ENCODE results near the gene SLC25A3.
"Not testable (repeated sequence)": the region's sequence is repeated elsewhere in the genome, so short reads cannot be mapped to it uniquely, and the experiment has no call there.

Gene SLC25A3

DNA sequence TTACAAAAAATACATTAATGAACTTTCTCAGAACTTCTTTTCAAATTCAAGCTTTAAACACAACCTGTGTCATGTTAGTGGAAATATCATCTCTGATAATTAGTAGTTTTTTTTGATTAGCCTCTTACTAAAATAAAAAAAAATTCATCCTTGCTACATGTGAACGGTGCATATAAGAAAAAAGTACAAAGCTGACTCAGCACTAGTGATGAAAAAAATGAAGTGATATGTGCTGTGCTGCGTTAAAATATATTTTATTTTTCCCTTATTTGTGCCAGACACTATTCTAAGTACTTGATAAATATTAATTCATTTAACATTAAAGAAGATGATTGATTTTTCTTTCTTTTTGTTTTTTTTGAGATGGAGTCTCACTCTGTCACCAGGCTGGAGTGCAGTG is 43.6 kb downstream of the SLC25A3 start:
- H3K9me3 ChIP-seq (ENCODE audit: low read length), result no peaks in the 10 kb centered on the region
- H3K4me1 ChIP-seq (ENCODE audit: insufficient read depth, low read length, severe bottlenecking), result peaks cover 19% of the 10 kb centered on the region
- H3K4me2 ChIP-seq (ENCODE audit: low read length), result peak overlapping the region; percentile 41; the same call in 1 of the 2 replicates
- peak overlapping the region; percentile 64 for H3K27ac ChIP-seq (ENCODE audit: low read depth, low read length, poor library complexity, severe bottlenecking)
- H4K20me1 ChIP-seq (ENCODE audit: insufficient read depth, low read length), result no peaks in the 10 kb centered on the region
- H3K9ac ChIP-seq (ENCODE audit: low read length), result peak overlapping the region; percentile 41; the same call in 1 of the 2 replicates
- TF ChIP-seq, protein P1, sequence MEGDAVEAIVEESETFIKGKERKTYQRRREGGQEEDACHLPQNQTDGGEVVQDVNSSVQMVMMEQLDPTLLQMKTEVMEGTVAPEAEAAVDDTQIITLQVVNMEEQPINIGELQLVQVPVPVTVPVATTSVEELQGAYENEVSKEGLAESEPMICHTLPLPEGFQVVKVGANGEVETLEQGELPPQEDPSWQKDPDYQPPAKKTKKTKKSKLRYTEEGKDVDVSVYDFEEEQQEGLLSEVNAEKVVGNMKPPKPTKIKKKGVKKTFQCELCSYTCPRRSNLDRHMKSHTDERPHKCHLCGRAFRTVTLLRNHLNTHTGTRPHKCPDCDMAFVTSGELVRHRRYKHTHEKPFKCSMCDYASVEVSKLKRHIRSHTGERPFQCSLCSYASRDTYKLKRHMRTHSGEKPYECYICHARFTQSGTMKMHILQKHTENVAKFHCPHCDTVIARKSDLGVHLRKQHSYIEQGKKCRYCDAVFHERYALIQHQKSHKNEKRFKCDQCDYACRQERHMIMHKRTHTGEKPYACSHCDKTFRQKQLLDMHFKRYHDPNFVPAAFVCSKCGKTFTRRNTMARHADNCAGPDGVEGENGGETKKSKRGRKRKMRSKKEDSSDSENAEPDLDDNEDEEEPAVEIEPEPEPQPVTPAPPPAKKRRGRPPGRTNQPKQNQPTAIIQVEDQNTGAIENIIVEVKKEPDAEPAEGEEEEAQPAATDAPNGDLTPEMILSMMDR (IDR thresholded peaks at IDR 0.05; ENCODE audit: low read length), result no peak
- TF ChIP-seq EZH2 (IDR thresholded peaks at IDR 0.05; ENCODE audit: borderline replicate concordance, low read length), result no peak
- no peaks in the 10 kb centered on the region for H3F3A ChIP-seq (ENCODE audit: insufficient read depth, low read length)
- H3K4me3 ChIP-seq (ENCODE audit: low read depth, low read length, poor library complexity, severe bottlenecking), result no peak overlapping the region
- no peaks in the 10 kb centered on the region for H3K9me2 ChIP-seq (ENCODE audit: low read depth, low read length)
- H3K36me3 ChIP-seq (ENCODE audit: insufficient read depth, low read length), result peaks cover 6% of the 10 kb centered on the region; the same call in 1 of the 2 replicates
- no peaks in the 10 kb centered on the region for H3K27me3 ChIP-seq (ENCODE audit: insufficient read depth, low read length)
- H3K79me2 ChIP-seq (ENCODE audit: insufficient read depth, low read length), result peaks cover 6% of the 10 kb centered on the region; the same call in 1 of the 2 replicates
- H2AFZ ChIP-seq (ENCODE audit: low read length), result no peak overlapping the region

DNA sequence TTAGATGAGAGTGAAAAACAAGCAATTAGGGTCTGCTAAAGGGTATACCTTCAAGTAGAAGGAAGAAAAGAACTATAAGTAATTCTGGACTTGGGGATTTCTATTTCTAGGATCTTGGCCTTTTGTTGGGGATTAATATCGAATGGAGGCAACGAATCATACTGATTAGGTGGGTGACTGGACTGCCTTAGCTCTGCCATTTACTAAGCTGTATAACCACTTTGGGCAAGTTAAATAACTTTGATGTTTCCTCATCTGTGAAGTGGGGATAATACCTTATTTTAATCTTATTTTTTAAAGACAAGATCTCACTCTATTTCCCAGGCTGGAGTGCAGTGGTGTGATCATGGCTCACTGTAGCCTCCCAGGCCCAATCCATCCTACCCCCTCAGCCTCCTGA is 44.5 kb downstream of the SLC25A3 start:
- Histone ChIP-seq H3K27me3 (ENCODE audit: insufficient read depth, low read length) (no peaks in the 10 kb centered on the region), H3K9ac (ENCODE audit: low read length) (no peak overlapping the region), H4K20me1 (ENCODE audit: insufficient read depth, low read length) (no peaks in the 10 kb centered on the region), H3K9me3 (ENCODE audit: low read length) (no peaks in the 10 kb centered on the region), H3K79me2 (ENCODE audit: insufficient read depth, low read length) (peaks cover 7% of the 10 kb centered on the region), H3K4me1 (ENCODE audit: insufficient read depth, low read length, severe bottlenecking) (peaks cover 27% of the 10 kb centered on the region), H3K36me3 (ENCODE audit: insufficient read depth, low read length) (peaks cover 2% of the 10 kb centered on the region; the same call in 1 of the 2 replicates), H3K4me2 (ENCODE audit: low read length) (no peak overlapping the region), H3K9me2 (ENCODE audit: low read depth, low read length) (no peaks in the 10 kb centered on the region), H2AFZ (ENCODE audit: low read length) (no peak overlapping the region), H3F3A (ENCODE audit: insufficient read depth, low read length) (no peaks in the 10 kb centered on the region), H3K27ac (ENCODE audit: low read depth, low read length, poor library complexity, severe bottlenecking) (no peak overlapping the region), H3K4me3 (ENCODE audit: low read depth, low read length, poor library complexity, severe bottlenecking) (no peak overlapping the region)
- TF ChIP-seq EZH2 (IDR thresholded peaks at IDR 0.05; ENCODE audit: borderline replicate concordance, low read length), result no peak

DNA sequence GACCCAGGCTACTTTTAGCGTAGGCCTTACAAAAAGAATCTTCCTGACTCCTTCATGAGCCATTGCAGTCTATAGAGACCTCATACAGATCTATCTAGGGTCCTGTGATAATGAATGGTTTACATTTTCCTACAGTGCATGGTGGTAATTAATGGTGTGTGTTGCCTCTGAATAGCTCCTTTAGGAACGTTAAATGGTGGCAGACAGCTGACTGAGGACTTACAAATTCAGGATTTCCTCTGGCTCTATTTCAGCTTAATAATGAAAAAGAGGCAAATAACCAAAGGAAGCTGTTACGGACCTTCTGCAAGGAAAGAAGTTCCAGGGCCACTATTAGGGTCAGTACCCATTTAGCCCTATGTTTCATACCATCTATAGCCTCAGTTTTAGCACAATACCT is 46.0 kb downstream of the SLC25A3 start:
- Histone ChIP-seq H3K27me3 (ENCODE audit: insufficient read depth, low read length) (no peaks in the 10 kb centered on the region), H3K4me1 (ENCODE audit: insufficient read depth, low read length, severe bottlenecking) (peaks cover 33% of the 10 kb centered on the region), H3F3A (ENCODE audit: insufficient read depth, low read length) (no peaks in the 10 kb centered on the region), H3K9me3 (ENCODE audit: low read length) (no peaks in the 10 kb centered on the region), H3K9ac (ENCODE audit: low read length) (no peak overlapping the region), H3K36me3 (ENCODE audit: insufficient read depth, low read length) (no peaks in the 10 kb centered on the region), H3K79me2 (ENCODE audit: insufficient read depth, low read length) (peaks cover 14% of the 10 kb centered on the region), H3K4me3 (ENCODE audit: low read depth, low read length, poor library complexity, severe bottlenecking) (no peak overlapping the region), H4K20me1 (ENCODE audit: insufficient read depth, low read length) (no peaks in the 10 kb centered on the region), H3K4me2 (ENCODE audit: low read length) (no peak overlapping the region), H3K9me2 (ENCODE audit: low read depth, low read length) (no peaks in the 10 kb centered on the region), H3K27ac (ENCODE audit: low read depth, low read length, poor library complexity, severe bottlenecking) (no peak overlapping the region), H2AFZ (ENCODE audit: low read length) (no peak overlapping the region)
- TF ChIP-seq, protein P1 (IDR thresholded peaks at IDR 0.05; ENCODE audit: low read length), result no peak
- TF ChIP-seq EZH2 (IDR thresholded peaks at IDR 0.05; ENCODE audit: borderline replicate concordance, low read length), result no peak

DNA sequence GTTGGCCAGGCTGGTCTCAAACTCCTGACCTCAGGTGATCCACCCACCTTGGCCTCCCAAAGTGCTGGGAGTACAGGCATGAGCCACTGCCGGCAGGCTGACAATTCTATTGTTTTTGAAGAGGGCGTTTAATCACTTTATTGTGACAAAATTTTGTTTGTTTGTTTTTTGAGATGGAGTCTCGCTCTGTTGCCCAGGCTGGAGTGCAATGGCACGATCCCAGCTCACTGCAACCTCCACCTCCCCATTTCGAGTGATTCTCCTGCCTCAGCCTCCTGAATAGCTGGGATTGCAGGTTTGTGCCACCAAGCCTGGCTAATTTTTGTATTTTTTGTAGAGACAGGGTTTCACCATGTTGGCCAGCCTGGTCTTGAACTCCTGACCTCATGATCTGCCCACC is 49.3 kb downstream of the SLC25A3 start:
- not testable (repeated sequence) for H3K9ac ChIP-seq (ENCODE audit: low read length); H4K20me1 ChIP-seq (ENCODE audit: insufficient read depth, low read length); H2AFZ ChIP-seq (ENCODE audit: low read length); H3K27ac ChIP-seq (ENCODE audit: low read depth, low read length, poor library complexity, severe bottlenecking); H3K27me3 ChIP-seq (ENCODE audit: insufficient read depth, low read length); H3F3A ChIP-seq (ENCODE audit: insufficient read depth, low read length); H3K9me2 ChIP-seq (ENCODE audit: low read depth, low read length); H3K36me3 ChIP-seq (ENCODE audit: insufficient read depth, low read length); H3K9me3 ChIP-seq (ENCODE audit: low read length)
- Histone ChIP-seq H3K79me2 (ENCODE audit: insufficient read depth, low read length) (peaks cover 21% of the 10 kb centered on the region), H3K4me2 (ENCODE audit: low read length) (peak overlapping the region; percentile 66), H3K4me3 (ENCODE audit: low read depth, low read length, poor library complexity, severe bottlenecking) (peak overlapping the region; percentile 89), H3K4me1 (ENCODE audit: insufficient read depth, low read length, severe bottlenecking) (peaks cover 32% of the 10 kb centered on the region)
